ENCODE measurements around the gene ANXA3.

DNA sequence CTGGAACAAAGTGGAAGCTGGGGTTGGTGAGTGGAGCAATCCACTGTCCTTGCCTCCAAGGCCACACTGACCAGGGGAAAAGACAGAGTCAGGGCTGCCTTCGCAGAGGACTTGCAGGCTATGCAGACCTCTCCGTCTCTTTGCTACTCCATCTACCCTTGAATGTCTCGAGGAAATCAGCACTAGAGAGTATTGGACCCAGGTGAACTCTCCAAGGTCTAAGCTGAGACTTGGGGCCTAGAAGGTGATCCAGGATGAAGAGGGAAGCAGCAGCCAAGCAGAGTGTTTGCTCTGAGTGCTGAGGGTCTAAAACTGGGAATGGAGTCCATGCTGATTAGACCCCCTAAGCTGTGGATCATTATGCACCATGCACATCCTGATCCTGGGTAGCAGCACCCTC, 54.5 kb downstream of the ANXA3 start:
- TF ChIP-seq, protein P1, sequence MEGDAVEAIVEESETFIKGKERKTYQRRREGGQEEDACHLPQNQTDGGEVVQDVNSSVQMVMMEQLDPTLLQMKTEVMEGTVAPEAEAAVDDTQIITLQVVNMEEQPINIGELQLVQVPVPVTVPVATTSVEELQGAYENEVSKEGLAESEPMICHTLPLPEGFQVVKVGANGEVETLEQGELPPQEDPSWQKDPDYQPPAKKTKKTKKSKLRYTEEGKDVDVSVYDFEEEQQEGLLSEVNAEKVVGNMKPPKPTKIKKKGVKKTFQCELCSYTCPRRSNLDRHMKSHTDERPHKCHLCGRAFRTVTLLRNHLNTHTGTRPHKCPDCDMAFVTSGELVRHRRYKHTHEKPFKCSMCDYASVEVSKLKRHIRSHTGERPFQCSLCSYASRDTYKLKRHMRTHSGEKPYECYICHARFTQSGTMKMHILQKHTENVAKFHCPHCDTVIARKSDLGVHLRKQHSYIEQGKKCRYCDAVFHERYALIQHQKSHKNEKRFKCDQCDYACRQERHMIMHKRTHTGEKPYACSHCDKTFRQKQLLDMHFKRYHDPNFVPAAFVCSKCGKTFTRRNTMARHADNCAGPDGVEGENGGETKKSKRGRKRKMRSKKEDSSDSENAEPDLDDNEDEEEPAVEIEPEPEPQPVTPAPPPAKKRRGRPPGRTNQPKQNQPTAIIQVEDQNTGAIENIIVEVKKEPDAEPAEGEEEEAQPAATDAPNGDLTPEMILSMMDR (IDR thresholded peaks at IDR 0.05): no peak
- TF ChIP-seq FOXM1 (IDR thresholded peaks at IDR 0.05; ENCODE audit: low read depth): no peak
